ENCODE results near the gene ZBTB18. TPM values are rescaled to one million over a fixed set of nuclear protein-coding genes. Genes with fewer than 3 reads are reported as not detected.

Gene ZBTB18
- total RNA-seq, 4 donors from 2014 or later, result 6.9 to 10.3 (median 8.9) TPM

DNA sequence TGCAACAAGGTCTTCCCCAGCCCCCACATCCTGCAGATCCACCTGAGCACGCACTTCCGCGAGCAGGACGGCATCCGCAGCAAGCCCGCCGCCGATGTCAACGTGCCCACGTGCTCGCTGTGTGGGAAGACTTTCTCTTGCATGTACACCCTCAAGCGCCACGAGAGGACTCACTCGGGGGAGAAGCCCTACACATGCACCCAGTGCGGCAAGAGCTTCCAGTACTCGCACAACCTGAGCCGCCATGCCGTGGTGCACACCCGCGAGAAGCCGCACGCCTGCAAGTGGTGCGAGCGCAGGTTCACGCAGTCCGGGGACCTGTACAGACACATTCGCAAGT, 3.8 kb downstream of the ZBTB18 start:
- peaks cover 0 to 15% (median 5%) of the 10 kb centered on the region in 3 donors for H3K36me3 ChIP-seq
- 94 to 95% methylated on average over 26 to 27 of the region's 27 CpGs for WGBS, 2 donors
- peaks cover 0 to 41% (median 21%) of the 10 kb centered on the region in 4 donors for H3K4me1 ChIP-seq
- H3K4me3 ChIP-seq, result no peak overlapping the region
- H3K9me3 ChIP-seq, result no peaks in the 10 kb centered on the region
- H3K27ac ChIP-seq, result no peak overlapping the region
- no peak for DNase-seq (ENCODE audit: low spot score in 2 of 2)
- no peaks in the 10 kb centered on the region for H3K27me3 ChIP-seq
- TF ChIP-seq POLR2A (IDR thresholded peaks at IDR 0.05) (no peak), EP300 (IDR thresholded peaks at IDR 0.05) (no peak)
- TF ChIP-seq, protein P1, sequence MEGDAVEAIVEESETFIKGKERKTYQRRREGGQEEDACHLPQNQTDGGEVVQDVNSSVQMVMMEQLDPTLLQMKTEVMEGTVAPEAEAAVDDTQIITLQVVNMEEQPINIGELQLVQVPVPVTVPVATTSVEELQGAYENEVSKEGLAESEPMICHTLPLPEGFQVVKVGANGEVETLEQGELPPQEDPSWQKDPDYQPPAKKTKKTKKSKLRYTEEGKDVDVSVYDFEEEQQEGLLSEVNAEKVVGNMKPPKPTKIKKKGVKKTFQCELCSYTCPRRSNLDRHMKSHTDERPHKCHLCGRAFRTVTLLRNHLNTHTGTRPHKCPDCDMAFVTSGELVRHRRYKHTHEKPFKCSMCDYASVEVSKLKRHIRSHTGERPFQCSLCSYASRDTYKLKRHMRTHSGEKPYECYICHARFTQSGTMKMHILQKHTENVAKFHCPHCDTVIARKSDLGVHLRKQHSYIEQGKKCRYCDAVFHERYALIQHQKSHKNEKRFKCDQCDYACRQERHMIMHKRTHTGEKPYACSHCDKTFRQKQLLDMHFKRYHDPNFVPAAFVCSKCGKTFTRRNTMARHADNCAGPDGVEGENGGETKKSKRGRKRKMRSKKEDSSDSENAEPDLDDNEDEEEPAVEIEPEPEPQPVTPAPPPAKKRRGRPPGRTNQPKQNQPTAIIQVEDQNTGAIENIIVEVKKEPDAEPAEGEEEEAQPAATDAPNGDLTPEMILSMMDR (IDR thresholded peaks at IDR 0.05), result no peak

DNA sequence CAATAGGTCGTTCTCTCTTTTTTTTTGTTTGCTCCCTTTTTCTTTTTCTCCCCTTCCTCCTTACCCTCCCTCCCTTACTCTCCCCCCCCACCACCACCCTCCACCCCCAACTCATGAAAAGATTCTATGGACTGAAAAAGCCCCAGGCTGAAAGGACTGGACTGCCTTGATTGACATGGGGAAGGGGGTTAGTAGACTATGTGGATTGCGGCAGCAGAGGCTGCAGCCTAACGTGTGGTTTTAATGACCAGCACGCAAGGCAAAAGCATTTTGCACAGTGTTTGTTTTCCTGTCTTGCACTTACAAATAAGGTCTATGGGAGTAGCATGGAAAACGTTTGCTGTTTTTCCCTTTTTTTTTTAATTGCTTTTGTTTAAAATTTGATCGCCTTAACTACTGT, 5.5 kb downstream of the ZBTB18 start:
- no peak for DNase-seq (ENCODE audit: low spot score in 2 of 2)
- no peak overlapping the region for H3K27ac ChIP-seq
- peaks cover 0 to 24% (median 13%) of the 10 kb centered on the region in 4 donors for H3K4me1 ChIP-seq
- TF ChIP-seq, protein P1 (IDR thresholded peaks at IDR 0.05), result no peak
- TF ChIP-seq EP300 (IDR thresholded peaks at IDR 0.05) (no peak), POLR2A (IDR thresholded peaks at IDR 0.05) (no peak)
- 74 to 81% methylated on average over 6 of the region's 6 CpGs for WGBS, 2 donors
- H3K4me3 ChIP-seq, result no peak overlapping the region
- peaks cover 0 to 15% (median 5%) of the 10 kb centered on the region in 3 donors for H3K36me3 ChIP-seq
- no peaks in the 10 kb centered on the region for H3K27me3 ChIP-seq
- H3K9me3 ChIP-seq, result no peaks in the 10 kb centered on the region

DNA sequence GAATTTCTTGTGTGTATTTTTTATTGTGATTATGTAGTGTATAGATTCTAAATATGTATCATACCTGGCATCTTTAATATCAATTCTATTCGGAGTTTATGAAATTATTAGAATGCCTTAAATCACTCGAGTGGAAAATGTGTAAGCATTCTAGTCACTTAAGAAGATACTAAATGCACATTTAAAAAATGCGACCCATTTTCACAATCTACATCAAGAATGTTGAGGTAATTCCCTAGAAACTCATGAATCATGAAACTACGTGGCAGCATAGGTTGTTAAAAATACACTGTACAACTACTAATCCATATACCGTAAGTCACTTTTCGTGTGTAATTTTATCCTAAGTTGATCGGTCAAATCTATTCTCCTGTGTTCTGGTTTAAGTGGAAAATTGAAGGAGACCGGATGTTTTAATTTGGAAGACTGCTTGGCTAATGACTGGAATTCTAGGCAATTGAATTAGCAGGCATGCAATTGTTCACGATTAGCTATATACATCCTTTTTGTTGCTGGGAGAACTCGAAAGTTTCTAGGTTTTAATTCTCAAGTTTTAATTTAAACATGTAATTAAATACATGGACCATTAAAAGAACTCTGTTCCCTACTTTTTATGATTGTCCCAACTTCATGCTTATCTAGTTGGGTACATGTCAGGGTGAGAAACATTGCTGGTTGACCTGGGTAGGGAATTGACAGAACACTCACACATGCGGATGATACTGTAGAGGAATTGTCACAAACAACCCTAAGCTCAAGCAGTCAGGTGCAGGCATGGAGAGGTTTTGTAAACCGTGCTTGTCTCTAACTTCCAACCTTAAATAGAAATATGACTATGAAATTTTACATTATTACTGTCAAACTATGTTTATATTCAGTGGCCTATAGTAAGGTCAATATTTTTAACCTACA, 6.6 kb downstream of the ZBTB18 start:
- TF ChIP-seq, protein P1 (IDR thresholded peaks at IDR 0.05), result no peak
- TF ChIP-seq POLR2A (IDR thresholded peaks at IDR 0.05) (no peak), EP300 (IDR thresholded peaks at IDR 0.05) (no peak)
- Histone ChIP-seq H3K9me3 (no peaks in the 10 kb centered on the region), H3K27ac (peak overlapping the region in 1 of 4 donors; percentile 53), H3K4me1 (peaks cover 0 to 16% (median 6%) of the 10 kb centered on the region in 4 donors), H3K36me3 (peaks cover 0 to 15% (median 5%) of the 10 kb centered on the region in 3 donors), H3K4me3 (no peak overlapping the region), H3K27me3 (no peaks in the 10 kb centered on the region)
- WGBS, 2 donors, result 92% methylated on average over 12 of the region's 12 CpGs
- DNase-seq (ENCODE audit: low spot score in 2 of 2), result no peak

DNA sequence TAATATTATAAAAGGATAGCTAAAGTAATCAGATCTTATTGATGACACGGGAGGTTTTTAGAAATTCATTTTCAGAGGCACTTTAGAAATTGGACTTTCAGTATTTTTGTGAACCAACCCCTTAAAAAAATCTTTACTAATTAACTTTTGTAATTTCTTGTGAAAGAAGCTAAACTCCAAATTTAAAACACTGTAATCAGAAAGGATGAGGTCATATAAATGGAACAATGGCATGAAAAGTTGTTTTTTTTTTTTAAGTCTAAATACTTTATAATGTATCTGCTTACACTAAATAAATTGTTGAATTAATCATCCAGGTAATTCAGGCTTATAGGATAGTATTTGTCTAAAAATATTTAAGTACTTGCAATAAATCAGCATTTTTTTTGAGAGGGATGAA, 9.0 kb downstream of the ZBTB18 start:
- Histone ChIP-seq H3K4me3 (no peak overlapping the region), H3K4me1 (no peaks in the 10 kb centered on the region), H3K36me3 (peaks cover 0 to 2% (median 0%) of the 10 kb centered on the region in 3 donors), H3K9me3 (no peaks in the 10 kb centered on the region), H3K27me3 (no peaks in the 10 kb centered on the region), H3K27ac (no peak overlapping the region)
- 79% methylated on average over 1 of the region's 1 CpG for WGBS, 2 donors
- TF ChIP-seq, protein P1 (IDR thresholded peaks at IDR 0.05), result no peak
- TF ChIP-seq EP300 (IDR thresholded peaks at IDR 0.05) (no peak), POLR2A (IDR thresholded peaks at IDR 0.05) (no peak)
- DNase-seq (ENCODE audit: low spot score in 2 of 2), result no peak

DNA sequence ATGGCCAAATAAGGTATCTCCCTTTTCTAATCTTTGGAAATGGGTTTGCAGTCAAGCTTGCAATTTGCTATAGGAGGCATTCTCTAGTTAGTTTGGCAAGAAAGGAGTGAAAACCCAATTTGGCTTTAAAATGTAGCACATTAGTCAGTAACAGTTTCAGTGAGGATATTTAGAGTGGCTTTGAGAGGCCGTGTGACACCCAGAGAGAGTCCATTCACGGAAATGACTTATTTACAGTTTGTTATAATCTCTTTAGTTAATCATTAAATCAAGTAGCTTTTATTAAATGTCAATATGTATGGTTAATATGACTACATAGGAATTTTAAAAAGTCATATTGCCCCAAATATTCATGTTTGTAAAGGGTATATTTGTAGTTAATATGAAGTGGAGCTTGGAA, 9.6 kb downstream of the ZBTB18 start:
- TF ChIP-seq POLR2A (IDR thresholded peaks at IDR 0.05) (no peak), EP300 (IDR thresholded peaks at IDR 0.05) (no peak)
- TF ChIP-seq, protein P1 (IDR thresholded peaks at IDR 0.05), result no peak
- WGBS, 2 donors, result 93 to 97% methylated on average over 2 of the region's 2 CpGs

More for the DNA sequence above, 9.6 kb downstream of the ZBTB18 start:
- H3K4me1 ChIP-seq, result peaks cover 0 to 2% (median 0%) of the 10 kb centered on the region in 4 donors
- no peak overlapping the region for H3K27ac ChIP-seq
- no peaks in the 10 kb centered on the region for H3K27me3 ChIP-seq
- no peak for DNase-seq (ENCODE audit: low spot score in 2 of 2)
- H3K36me3 ChIP-seq, result no peaks in the 10 kb centered on the region
- no peaks in the 10 kb centered on the region for H3K9me3 ChIP-seq
- H3K4me3 ChIP-seq, result no peak overlapping the region
